ENCODE results near the gene SRPK2.

DNA sequence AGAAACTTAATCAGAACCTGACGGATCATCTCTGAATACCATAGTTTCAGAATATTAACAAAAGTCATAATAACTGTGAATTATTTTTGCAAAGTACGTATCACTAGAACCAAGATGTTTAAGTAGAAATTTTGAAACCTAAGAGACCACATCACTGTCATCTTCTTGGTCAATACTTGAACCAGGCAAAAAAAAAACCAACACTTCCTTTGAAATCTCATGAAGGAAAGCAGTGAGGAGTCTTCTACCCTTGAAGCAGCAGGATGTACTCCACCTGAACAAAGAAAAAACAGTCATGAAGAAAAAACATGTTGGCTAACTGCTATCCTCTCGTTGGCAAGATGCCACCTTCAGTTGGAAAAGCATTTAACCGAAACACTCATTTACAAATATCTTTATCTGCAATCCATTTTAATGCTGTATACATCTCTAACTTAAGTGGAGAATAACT lies 82.4 kb downstream of the SRPK2 start:
- no peak for TF ChIP-seq POLR2AphosphoS5 (IDR thresholded peaks at IDR 0.05; ENCODE audit: borderline replicate concordance, low read depth, low read length)
- no peak for TF ChIP-seq FOXP2 (optimal IDR thresholded peaks at IDR 0.05; ENCODE audit: control extremely low read depth, extremely low read length, insufficient read depth)

Data from SK-N-MC (cell line).